Lung (tissue), 12 donors: ENCODE results near the gene SEMA5B. TPM values are rescaled to one million over a fixed set of nuclear protein-coding genes. Genes with fewer than 3 reads are reported as not detected.

Source experiments
- ATAC-seq: fragments of 200-7000 bp; cut with Tn5 transposase; one replicate; pipeline ENCODE4 v1.9.1; 2020; ENCODE audit warnings: moderate number of reproducible peaks; ENCODE audit not compliant: insufficient read depth, low FRiP score
- DNase-seq, 3 donors: peaks; one replicate each; pipeline ENCODE4 v3.0.0-alpha.2; 2013 to 2017
- H3K27ac ChIP-seq, 2 donors: one replicate each; pipeline ENCODE4 v1.5.1; 2013; ENCODE audit warnings: mild to moderate bottlenecking in 2 of 2, moderate library complexity in 2 of 2, control low read depth in 1 of 2, inconsistent platforms in 1 of 2, low read depth in 1 of 2, low read length in 1 of 2
- H3K27me3 ChIP-seq, 3 donors: one replicate each; pipeline ENCODE4 v1.5.1; 2013; ENCODE audit warnings: low read length in 2 of 3; ENCODE audit not compliant: control insufficient read depth in 3 of 3, insufficient read depth in 3 of 3
- H3K36me3 ChIP-seq, 4 donors: one replicate each; pipeline ENCODE4 v1.5.1; 2013; ENCODE audit warnings: low read length in 4 of 4, mild to moderate bottlenecking in 1 of 4, moderate library complexity in 1 of 4; ENCODE audit not compliant: control insufficient read depth in 4 of 4, insufficient read depth in 4 of 4
- H3K4me1 ChIP-seq, 5 donors: one replicate each; pipeline ENCODE4 v1.5.1; 2013; ENCODE audit warnings: low read length in 5 of 5, mild to moderate bottlenecking in 2 of 5, moderate library complexity in 1 of 5; ENCODE audit not compliant: control insufficient read depth in 5 of 5, insufficient read depth in 5 of 5
- H3K4me3 ChIP-seq: one replicate; pipeline ENCODE4 v1.5.1; 2013; ENCODE audit warnings: mild to moderate bottlenecking, control low read depth, moderate library complexity
- H3K9ac ChIP-seq, 2 donors: one replicate each; pipeline ENCODE4 v1.5.1; 2013; ENCODE audit warnings: low read length in 2 of 2, control low read depth in 1 of 2; ENCODE audit not compliant: insufficient read depth in 1 of 2
- H3K9me3 ChIP-seq, 4 donors: one replicate each; pipeline ENCODE4 v1.5.1; 2013; ENCODE audit warnings: low read length in 3 of 4, mild to moderate bottlenecking in 1 of 4, moderate library complexity in 1 of 4; ENCODE audit not compliant: control insufficient read depth in 4 of 4, insufficient read depth in 3 of 4
- WGBS, 2 donors: extraction: QIAGEN DNeasy Blood & Tissue Kit; methylation state at CpG; one replicate each; pipeline ENCODE4 v1.1.7; 2013; 5-methylcytosine and 5-hydroxymethylcytosine counted together
- polyA plus RNA-seq, 2 donors: library from polyadenylated mRNA; stranded (reverse); fragments of 200-250 nt; gene quantifications; one replicate each; pipeline ENCODE4 v1.2.1, GENCODE V29; 2013
- total RNA-seq, 2 donors: library from RNA; depleted of rRNA in 1 of 2; stranded (reverse); fragments of >200 nt in 1 of 2; gene quantifications; one replicate each; pipeline ENCODE4 v1.2.1, GENCODE V29; 2014 to 2021
- TF ChIP-seq, protein P1 (sequence below): IDR thresholded peaks from 2 replicates; pipeline ENCODE4 v1.5.1; 2012; ENCODE audit warnings: mild to moderate bottlenecking; ENCODE audit errors: control extremely low read depth, extremely low read depth
- donor health status: control.
- donor health status: control.
- donor health status: Bipolar disorder and iron deficiency.
- donor health status: healthy.
- donor health status: DM: yes; HTN: yes; CAD: no.

Gene SEMA5B
- total and polyA plus RNA-seq, 4 donors = 0.30 to 2.2 (median 0.48) TPM

DNA sequence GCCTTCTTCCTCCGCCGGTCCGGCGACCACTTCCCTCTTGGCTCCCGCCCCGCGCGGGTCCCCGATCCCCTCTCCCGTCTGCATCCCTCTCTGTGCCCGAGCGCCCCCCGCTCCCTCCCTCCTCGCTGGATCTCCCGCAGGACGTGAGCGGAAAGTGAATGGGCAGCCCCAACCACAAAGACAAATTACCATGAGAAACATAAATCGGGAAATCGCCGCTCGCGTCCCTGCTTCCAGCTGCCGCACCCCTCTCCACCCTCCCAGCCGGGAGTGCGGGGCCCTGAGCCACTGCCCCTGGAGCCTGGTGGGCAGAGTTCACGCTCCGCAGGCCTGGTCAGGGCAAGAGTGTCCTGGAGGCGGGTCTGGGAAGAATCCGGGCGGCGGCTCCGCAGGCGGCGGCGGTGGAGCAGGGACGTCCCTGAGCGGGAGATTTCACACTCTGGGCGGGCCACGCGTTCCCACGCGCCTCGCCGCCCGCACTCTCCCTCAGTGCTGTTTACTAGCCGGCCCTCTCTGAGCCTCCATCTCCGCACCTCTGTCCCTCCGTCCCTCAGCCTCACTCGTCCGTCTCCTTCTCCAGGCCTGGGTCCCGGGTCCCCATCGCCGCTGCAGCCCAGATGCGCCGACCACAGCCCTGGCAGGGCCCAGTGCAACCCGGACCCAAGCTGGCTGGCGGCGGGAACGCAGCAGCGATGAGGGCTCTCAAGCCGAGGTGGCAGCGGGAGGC lies 835 bp downstream of the SEMA5B start:
- H3K4me3 ChIP-seq = peak overlapping the region; percentile 43
- no peaks in the 10 kb centered on the region for H3K36me3 ChIP-seq
- TF ChIP-seq, protein P1, sequence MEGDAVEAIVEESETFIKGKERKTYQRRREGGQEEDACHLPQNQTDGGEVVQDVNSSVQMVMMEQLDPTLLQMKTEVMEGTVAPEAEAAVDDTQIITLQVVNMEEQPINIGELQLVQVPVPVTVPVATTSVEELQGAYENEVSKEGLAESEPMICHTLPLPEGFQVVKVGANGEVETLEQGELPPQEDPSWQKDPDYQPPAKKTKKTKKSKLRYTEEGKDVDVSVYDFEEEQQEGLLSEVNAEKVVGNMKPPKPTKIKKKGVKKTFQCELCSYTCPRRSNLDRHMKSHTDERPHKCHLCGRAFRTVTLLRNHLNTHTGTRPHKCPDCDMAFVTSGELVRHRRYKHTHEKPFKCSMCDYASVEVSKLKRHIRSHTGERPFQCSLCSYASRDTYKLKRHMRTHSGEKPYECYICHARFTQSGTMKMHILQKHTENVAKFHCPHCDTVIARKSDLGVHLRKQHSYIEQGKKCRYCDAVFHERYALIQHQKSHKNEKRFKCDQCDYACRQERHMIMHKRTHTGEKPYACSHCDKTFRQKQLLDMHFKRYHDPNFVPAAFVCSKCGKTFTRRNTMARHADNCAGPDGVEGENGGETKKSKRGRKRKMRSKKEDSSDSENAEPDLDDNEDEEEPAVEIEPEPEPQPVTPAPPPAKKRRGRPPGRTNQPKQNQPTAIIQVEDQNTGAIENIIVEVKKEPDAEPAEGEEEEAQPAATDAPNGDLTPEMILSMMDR = no peak
- no peak overlapping the region for H3K27ac ChIP-seq
- peaks cover 0 to 57% (median 54%) of the 10 kb centered on the region in 3 donors for H3K27me3 ChIP-seq
- H3K9me3 ChIP-seq = peaks cover 0 to 1% (median 0%) of the 10 kb centered on the region in 4 donors
- peak in 2 of 3 donors; percentile 18 to 26 for DNase-seq
- peaks cover 0 to 18% (median 2%) of the 10 kb centered on the region in 5 donors for H3K4me1 ChIP-seq
- ATAC-seq = peak; percentile 29
- H3K9ac ChIP-seq = no peak overlapping the region
- 1% methylated on average over 54 to 62 of the region's 62 CpGs for WGBS, 2 donors

DNA sequence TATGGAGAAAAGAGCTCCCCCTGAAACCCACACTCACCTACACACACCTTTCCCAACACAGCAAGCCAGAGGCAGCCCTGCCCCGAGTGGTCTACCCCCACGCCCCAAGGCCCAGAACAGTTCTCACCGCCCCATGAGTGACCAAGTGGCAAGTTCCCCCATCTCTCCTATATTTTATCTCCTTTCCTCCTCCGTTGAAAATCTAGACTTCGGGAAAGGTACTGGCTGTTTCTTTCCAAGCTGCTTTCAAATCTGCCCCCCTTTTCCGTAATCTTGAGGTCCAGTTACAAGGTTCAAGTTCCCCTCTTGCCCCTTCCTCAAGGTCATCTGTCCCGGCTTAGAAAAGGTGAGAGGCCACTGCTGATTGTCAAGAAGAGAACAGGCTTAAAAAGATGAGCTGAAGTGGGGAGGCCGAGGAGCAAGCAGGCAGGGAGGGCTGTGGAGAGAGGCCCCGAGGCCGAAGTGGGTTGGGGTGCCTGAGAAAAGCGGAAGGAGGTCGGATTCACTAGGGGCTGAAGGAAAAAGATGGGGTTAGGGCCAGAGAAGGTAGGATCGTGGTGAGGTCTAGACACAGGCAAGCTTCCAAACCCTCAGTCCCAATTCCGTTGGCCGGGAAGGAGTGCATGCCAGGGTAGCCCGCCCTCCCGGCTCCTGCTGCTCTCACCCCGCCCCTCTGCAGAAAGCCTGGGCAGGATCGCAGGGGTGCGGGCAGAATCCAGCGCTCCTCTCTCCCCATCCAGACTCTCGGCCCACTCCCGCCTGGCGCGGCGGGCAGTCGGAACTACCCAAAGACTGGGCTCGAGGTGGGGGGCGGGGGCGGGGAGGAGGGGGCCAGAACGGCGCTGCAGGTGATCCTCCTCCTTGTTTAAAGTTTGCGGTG lies 1.7 kb downstream of the SEMA5B start:
- Histone ChIP-seq H3K27ac (no peak overlapping the region), H3K27me3 (peaks cover 0 to 59% (median 53%) of the 10 kb centered on the region in 3 donors), H3K4me3 (no peak overlapping the region), H3K36me3 (no peaks in the 10 kb centered on the region), H3K4me1 (peaks cover 0 to 19% (median 2%) of the 10 kb centered on the region in 5 donors), H3K9ac (no peak overlapping the region), H3K9me3 (peaks cover 0 to 1% (median 0%) of the 10 kb centered on the region in 4 donors)
- WGBS, 2 donors = 26 to 33% methylated on average over 19 to 33 of the region's 33 CpGs
- ATAC-seq = no peak
- TF ChIP-seq, protein P1 = no peak
- DNase-seq = peak; percentile 37 to 59 (median 48)

DNA sequence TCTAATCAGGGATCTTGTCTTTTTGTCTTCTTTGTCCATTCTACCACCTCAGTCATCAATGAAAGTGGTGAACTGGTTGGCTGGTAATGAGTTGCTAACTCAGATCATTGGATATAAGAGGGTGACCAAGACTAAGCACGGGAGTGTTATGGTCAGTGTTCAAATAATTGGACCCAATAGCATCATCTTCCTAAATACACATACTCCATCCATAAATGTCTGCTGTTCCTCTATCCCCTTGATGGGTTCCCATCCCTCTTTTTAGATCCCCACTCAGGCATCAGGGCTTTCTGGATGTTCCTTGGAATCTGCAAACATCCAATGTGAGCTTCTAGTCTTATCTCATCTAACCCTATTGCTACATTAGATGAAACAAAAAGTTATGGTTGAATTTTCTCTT lies 3.5 kb downstream of the SEMA5B start:
- DNase-seq = no peak
- Histone ChIP-seq H3K4me3 (no peak overlapping the region), H3K9ac (no peak overlapping the region), H3K27me3 (peaks cover 0 to 50% (median 45%) of the 10 kb centered on the region in 3 donors), H3K36me3 (no peaks in the 10 kb centered on the region), H3K9me3 (peaks cover 0 to 1% (median 0%) of the 10 kb centered on the region in 4 donors), H3K4me1 (peaks cover 0 to 19% (median 2%) of the 10 kb centered on the region in 5 donors), H3K27ac (no peak overlapping the region)
- TF ChIP-seq, protein P1 = no peak
- no peak for ATAC-seq
- WGBS, 2 donors = 98 to 100% methylated on average over 1 of the region's 1 CpG
